GM10248 (cell line): ENCODE data around the gene TNPO1.

Experiments
- CTCF ChIA-PET: fragments of 300-600 bp; sonication (Branson Sonifier 250); formaldehyde crosslinking; extraction: SDS; loops from one replicate; lab custom pipeline; 2021; ENCODE audit warnings: antibody characterized with exemption; lab: Yijun Ruan, JAX
- POLR2A ChIA-PET: fragments of 350-650 bp; sonication (Branson Sonifier 250); formaldehyde crosslinking; extraction: SDS; loops from one replicate; lab custom pipeline; 2020; ENCODE audit warnings: antibody characterized with exemption; lab: Yijun Ruan, JAX
- DNase-seq: peaks from one replicate; pipeline ENCODE4 v3.0.0; 2012; ENCODE audit errors: extremely low spot score
- CTCF ChIP-seq: IDR thresholded peaks from 2 replicates; pipeline ENCODE4 v1.5.1; 2012; ENCODE audit warnings: mild to moderate bottlenecking, low read depth; ENCODE audit errors: extremely low read depth, missing control alignments, control extremely low read depth

Gene TNPO1

DNA sequence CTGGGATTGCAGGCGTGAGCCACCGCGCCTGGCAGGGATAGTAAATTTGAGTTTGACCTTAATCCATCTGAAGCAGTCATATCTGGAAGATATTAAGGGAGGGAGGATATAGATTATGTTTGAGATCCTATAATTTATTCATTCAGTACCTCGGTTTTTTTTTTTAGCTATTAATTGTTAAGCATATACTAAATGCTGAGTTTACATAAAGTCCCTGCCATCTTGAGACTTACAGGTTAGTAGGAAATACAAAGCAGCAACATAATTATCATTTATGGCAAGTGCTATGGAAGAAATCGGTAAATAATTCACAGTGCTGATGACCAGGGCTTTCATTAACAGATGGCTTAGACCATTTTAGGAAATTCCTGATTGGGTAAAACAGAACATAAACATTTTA lies 72.9 kb downstream of the TNPO1 start:
- DNase-seq, result no peak
- ChIA-PET POLR2A (no interaction called here), CTCF (no interaction called here)
- TF ChIP-seq CTCF, result no peak

GRCh38 chr5:72892846-72893245 lies 76.4 kb downstream of the TNPO1 start:
- no peak for TF ChIP-seq CTCF
- ChIA-PET CTCF (no interaction called here), POLR2A (no interaction called here)
- DNase-seq, result no peak

DNA sequence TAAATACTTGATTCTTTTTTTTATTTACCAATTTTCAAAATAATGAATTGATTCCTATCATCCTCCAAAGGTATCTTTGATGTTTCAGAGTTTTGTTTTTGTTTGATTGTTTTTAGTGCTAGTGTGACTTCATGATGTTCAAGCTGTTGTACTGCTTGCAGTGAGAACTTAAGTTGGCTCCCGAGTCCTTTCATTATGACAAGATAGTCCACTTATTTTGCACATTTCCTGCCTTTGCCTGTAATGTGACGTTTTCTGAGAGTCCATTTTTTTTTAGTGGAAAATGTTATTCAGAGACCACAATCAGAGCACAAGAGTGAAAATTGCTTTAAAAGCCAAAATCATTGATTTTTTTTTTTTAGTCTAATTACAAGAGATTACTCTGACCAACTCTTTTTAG lies 79.3 kb downstream of the TNPO1 start:
- POLR2A ChIA-PET, result no interaction called here
- TF ChIP-seq CTCF, result no peak

GRCh38 chr5:72906806-72907205 lies 90.3 kb downstream of the TNPO1 start:
- ChIA-PET CTCF (interaction anchor here (1.2 to 1.3 kb wide), 3 partner anchors 11 to 40 kb away, joined by 3 to 6 read pairs (median 4); no protein-coding TSS in a partner anchor), POLR2A (no interaction called here)
- no peak for DNase-seq
- TF ChIP-seq CTCF, result no peak

More for the DNA sequence above, 79.3 kb downstream of the TNPO1 start:
- CTCF ChIA-PET, result no interaction called here
- DNase-seq, result no peak

GRCh38 chr5:72908664-72909063 lies 92.2 kb downstream of the TNPO1 start:
- DNase-seq, result no peak
- ChIA-PET CTCF (no interaction called here), POLR2A (no interaction called here)
- TF ChIP-seq CTCF, result no peak

DNA sequence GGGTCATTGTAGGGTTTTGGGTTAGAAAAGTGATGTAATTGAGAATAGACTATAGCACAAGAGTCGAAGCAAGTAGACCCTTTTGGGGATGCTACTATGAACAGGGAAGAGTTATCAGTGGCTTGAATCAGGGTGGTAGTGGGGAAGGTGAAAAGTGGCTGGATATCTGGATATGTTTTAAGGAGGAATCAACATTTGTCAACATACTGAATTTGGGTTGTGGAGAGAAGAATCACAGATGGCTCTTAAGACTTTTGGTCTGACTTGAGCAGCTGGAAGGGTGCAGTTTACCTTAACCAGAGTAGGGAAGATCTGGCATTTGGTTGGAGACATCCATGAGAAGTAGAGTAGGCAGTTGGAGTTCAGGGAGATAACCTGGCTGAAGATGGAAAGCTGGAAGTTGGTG lies 100.9 kb downstream of the TNPO1 start:
- ChIA-PET POLR2A (no interaction called here), CTCF (interaction anchor here (1.9 kb wide), 1 partner anchor 10 kb away, joined by 6 read pairs; no protein-coding TSS in a partner anchor)
- TF ChIP-seq CTCF, result no peak
- no peak for DNase-seq
